LoVo (cell line): Measurements from ENCODE around the gene GCG.

Experiments used
- DNase-seq: peaks from one replicate; pipeline ENCODE4 v3.0.0-alpha.2; 2016; ENCODE audit warnings: low spot score

Gene GCG

DNA sequence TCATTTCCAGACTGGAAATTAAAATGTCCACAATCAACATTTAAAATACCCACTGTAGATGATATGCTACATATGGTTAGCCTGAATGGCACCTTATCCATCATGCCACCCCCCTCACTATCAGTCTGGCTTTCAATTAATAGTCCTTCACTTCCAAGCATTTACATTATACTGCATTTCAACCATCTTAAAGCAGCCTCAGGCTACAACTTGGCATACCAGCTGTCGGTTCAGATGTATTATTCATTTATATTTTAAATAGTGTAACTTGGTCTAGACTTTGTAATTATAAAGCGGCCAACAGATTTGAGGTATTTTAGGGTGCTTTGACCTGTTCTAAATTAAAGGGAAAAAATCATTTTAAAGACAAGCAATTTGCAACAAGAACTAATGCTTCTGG lies 2.6 kb downstream of the GCG start:
- DNase-seq = no peak

DNA sequence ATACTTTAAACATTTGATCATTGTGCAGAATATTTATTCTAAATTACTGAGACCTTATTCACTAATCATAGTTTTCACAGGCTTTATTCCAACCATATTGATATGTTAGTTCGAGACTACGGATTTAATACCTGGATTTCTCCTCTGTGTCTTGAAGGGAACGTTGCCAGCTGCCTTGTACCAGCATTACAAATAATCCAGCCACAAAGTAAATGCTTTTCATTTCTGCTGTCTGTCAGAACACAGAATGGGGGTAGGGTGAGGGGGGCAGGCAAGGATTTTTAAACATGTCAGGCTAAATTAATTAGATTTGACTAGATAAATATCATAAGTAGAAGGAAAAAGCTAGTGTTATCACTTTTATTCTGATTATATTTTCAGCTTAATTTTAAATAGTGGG lies 3.1 kb downstream of the GCG start:
- DNase-seq = no peak

DNA sequence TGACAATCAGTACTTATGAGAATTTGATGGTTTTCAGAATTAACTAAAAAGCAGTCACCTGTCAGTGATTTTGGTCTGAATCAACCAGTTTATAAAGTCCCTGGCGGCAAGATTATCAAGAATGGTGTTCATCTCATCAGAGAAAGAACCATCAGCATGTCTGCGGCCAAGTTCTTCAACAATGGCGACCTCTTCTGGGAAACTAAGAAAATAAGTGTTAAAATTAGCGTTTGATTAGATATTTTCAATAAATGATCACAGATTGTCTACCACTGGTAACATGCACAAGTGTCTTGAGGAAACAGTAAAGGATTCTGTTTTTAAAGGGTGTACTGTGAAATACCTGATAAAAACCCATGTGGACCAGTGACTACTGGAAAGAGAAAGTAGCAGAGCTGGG lies 8.1 kb downstream of the GCG start:
- DNase-seq = no peak

DNA sequence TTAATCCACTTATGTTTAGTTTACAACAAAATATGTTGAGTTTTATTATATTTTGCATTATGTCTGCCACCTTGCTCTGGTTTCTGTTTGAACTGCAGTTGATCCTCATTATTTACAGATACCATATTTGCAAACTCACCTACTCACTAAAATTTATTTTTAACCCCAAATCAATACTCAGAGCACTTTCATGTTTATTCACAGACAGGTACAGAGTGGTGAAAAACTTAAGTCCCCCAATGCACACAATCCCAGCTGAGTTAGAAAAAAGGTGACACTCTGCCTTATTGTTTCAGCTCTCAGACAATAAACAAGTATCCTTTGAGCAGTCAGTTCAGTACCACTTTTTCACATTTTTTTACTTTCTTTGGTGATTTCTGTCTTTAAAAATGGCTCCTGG lies 13.7 kb downstream of the GCG start:
- no peak for DNase-seq

DNA sequence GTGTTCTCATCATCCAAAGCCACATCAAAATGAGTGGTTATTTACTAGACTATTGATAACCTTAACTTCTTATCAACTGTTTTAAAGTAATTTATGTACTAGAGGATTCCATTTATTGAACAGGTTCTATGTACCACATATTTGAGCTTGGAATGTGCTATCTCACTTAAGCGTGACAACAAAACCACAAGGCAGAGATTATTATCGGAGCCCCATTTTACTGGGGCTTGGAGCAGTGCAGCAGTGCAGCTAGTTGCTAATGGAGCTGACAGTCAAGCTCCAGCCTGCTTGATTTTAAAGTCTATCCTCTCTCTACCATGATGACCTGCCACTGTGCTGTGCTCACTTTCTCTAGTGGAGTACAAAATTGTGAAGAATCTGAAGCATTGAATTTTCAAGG lies 24.6 kb downstream of the GCG start:
- no peak for DNase-seq

DNA sequence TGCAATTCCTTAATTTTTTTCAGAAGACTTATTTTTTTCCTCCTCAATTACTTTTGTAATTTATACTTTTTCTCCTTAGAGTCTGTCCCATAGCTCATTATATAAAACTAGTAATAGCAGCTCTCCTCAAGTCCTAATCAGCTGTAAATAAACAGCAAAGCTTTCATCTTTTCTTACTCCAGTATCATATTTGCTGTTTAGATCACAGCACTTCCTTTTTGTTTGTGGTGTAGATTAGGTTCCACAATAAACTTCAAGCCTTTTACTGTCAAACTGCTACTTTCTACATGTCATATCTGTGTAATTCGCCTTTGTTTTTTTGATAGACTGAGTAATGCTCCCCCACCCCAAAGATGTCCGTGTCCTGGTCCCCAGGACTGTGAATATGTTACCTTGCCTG lies 25.5 kb downstream of the GCG start:
- no peak for DNase-seq

DNA sequence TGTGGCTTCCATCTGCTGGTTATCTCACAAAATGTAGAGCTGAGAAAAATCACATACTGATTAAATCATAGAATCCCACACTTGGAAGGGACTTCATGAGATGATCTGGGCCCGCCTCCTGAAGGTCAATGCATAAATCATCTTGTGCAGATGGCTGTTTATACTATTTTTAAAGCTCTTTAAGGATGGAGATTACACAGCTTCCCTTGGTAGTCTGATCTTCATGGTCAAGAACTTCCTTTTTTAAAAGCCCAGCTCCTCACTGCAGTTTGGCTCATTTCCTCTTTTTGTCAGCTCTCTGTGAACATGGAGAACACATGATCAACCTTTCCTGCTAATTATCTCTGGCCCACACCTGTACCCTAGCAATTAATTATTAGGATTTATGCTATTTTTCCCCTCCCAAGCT lies 25.9 kb downstream of the GCG start:
- no peak for DNase-seq

DNA sequence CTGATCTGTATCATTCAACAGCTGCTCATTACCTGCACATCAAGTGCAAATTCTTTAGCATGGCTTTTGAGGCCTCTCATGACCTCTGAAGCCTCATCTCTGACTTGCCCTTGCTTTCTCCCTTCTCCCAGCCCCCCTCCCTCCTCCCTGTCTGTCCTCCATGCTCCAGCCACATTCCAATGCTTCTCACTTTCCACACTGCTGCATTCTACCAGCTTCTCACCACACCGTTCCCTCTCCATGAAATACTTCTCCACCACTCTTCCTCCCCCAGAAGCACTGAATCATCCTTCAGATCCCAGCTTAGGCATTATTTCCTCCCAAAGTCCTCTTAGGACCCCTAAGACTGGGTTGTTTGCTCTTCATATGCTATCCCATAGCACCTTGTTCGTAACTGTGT lies 26.9 kb downstream of the GCG start:
- no peak for DNase-seq

DNA sequence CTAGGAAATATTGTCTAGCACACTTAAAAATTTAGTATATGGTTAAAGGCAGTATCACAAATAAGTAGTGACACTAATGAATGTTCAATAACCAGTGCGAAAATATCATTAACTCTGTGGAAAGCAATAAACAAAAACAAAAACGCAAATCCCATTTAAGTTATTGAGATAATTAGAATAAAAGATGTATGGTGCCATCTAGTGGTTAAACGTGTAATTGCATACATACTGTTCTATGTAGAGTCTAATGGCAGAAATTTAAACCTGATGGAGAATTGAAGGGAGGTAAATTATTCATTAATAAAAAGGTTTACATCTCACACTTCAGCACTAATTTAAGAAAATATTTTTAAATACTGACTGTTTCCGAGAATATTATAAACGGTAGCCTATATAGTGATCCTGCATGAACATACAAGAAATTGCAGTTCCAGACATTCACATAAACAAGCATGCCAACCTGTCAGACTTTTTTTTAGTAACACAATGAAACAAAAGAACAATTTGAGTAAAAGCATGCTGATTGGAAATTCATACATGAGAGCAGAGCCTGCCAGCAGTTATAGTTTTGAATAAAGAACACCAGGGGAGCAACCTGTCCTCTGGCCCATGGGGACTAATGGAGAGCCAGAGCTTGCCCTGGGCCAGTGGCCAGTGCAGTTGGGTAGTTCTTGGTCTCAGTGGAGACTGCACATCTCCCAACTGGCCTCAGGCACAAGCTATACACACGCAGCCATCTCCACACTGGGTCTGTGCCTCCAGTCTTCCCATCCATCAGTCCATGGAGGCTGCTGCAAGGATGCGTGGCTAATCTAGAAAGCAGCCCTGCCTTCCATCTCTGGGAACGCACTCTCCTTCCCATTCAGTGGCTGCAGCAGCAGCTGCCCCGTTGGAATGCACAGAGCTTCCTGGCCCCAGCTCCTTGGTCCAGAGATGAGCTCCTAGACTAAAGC lies 28.0 kb downstream of the GCG start:
- DNase-seq = peak; percentile 76

DNA sequence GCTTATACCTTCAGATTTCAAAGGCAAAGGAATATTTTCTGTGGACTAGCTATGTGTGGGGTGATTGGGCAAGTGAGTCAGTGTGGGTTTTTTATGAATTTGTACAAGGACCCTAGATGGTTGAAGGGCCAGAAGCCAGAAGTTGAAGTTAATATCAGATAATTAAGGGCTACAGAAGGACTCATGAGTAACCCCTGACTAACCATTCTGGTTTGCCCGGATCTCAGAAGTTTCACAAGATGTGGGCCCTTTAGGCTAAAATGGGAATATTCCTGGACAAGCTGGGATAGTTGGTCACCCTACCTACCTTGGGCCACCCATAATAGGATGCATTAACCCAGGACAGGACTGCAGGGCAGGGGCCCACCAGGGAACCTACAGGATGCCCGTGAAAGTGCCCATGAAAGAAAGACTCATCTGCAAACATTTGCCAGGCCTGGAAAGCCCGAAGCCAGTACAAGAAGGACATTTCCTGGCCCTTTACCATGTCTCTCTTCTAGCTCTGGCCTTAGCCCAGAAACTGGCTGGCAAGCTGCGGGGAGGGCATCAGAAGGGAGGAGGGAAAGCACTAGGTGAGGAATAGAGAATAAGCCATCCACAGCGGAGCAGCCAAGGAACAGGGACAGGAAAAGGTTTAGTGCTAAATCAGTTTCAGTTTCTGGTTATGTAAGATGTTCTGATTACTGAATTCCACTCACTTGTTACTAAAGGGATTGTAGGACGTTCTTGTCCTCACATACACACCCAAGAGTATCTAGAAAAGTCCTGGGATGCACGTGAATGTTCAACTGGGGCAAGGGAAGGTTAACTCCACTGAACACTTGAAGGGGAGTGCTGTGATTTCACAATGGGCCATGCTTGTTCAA lies 33.6 kb downstream of the GCG start:
- DNase-seq = no peak

DNA sequence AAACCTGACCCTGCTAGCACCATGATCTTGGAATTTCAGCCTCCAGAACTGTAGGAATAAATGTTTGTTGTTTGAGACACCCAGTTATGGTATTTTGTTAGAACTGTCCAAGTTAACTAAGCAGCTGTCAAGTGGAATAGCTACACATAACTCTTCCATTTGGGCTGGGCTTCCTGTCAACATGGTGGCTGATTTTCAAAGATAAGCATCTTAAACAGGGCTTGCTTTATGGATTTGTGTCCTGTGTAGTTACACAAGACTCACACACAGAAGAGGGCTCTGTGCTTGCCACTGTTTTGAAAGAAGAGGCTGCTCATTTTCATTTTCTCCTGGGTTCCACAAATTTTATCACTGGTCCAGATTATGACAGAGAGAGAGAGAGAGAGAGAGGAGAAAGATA lies 35.7 kb downstream of the GCG start:
- DNase-seq = no peak

DNA sequence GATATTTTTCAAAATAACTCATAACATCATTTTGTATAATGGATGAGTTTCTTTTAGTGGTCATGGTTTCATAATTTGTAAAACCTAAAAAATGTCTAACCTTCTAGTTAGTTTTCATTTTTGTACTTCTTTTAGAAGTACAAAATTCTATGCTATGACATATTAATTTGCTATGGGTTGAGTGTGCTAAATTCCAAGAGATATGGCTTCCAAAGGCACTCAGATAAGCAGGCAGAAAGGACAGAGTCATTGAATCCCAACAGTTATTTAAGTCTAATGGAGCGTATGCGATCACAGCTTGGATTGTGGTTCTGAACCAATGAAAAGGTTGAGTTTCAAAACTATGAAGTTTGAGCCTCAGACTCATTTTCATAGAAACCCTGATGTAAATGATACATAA lies 37.0 kb downstream of the GCG start:
- no peak for DNase-seq

DNA sequence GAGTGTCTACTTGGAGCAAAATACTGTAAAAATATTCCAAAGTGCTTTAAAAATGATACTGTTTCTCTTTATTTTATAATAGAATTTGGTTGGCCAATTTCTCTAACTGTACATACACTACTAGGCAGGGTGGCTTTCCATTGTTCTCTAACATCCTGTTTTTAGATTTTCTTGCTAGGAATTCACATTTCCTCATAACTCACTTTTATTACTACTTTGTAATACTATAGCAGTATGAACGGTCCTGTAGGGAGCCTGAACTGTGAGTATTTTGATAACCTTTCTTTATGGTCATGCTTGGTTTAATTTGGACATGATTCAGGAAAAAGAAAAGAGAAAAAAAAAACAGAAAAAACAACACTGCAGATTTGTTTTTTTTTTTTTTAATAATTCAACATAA lies 37.8 kb downstream of the GCG start:
- DNase-seq = no peak

DNA sequence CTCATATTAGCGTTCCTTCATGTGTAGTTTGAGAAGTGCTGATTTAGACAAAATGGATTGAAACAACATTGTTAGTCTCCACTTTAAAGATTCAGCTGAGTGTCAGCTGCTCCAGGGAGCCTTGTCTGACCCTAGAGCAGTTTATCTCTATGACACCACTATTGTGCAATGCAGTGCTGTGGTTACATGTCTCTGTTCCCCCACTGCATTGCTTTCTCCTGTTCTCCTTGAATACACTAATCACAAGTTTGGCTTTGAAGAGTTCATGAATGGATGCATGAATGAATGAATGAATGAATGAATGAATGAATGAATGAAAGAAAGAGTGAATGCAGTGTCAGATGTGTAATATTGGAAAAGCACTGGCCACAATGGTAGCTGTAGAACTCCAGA lies 38.3 kb downstream of the GCG start:
- DNase-seq = no peak

DNA sequence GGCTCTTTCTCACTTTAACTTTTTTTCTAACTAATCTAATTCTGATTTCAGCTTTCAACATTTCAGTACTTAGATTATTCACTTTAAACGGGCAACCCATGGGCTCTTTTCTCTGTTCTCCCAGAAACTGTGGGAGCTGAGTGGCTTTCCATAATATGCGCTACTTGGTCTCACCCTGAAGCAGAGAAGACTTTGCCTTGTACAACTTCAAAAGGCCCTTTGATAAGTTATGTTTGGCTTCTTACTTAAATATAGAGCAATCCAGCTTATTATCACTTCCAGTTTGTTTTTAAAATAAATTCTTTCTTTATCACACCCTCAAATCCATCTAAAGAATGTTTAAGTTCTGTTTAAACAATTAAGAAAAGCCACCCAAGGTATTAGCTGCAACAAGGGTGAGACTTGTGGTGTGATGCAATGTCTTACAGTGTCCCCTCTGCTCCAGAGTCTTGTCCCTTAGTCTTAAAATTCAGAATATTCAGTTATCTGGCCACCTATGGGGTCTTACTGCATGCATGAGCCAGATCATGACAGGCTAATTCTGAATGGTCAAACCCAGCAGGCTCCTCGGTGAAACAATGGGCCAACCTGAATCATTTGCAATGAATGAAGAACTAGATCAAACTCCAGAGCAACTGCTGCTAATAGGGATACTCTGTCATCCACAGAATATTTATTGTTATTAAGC lies 38.8 kb downstream of the GCG start:
- DNase-seq = no peak

DNA sequence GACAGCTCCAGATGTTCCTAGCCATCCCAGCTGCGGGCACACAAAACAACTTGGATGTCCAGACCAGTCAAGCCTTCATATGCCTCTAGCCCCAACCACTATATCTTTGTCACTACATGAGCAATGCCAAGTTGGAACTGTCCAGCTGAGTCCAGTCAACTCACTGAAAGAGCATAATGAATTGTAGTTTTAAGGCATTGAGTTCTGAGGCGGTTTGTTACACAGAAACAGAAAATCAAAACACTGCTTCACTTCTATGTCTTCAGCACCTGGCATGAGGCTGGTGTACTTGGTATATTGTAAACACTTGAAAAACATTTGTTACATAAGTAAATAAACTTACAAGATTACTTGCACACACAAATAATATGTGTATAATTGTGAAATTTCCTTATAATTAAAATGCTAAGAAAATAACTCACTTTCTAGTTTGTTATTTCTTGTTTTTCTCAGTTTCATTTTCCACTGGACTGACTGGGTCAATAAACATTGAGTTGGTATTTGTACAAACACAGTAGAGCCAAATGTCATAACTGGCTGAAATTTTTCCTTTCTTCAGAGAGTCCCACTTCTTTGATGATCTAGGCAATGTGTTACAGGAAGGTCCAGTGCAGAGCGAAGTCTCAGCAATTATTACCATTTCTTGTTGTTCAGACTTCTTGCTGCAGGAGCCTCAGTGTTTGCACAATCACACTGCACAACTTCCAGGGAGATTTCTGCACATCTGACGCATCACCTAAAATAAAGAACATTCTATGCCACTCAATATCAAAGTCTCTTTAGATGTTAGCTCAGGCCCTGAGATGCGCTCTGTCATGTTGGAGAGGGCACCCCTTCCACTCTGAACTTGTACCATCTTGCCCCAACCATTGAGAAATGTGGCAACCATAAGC lies 39.8 kb downstream of the GCG start:
- DNase-seq = no peak

DNA sequence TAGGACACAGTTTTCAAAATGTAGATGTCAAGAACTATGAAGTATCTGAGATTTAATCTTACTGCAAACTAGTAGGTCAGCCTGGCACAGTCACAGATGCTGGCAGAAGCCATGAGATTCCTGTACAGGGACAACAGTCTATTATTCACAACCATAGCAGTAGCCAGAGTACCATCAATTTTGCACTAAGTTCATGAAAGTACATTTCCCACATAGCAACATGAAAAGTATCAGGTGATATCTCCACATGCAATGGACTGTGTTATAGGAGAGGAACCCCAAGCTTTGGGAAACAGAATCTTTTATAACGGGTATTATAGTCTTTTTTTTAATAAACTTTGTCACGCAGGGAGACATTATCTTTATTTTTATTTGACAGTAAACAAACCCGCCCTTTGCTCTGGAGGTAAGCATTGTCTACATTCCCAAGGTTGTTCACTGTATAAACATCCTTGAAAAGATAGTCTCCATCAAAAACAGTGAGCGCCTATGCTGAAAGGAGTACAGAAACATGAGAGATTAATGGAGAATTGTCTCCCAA lies 44.6 kb downstream of the GCG start:
- DNase-seq = no peak

DNA sequence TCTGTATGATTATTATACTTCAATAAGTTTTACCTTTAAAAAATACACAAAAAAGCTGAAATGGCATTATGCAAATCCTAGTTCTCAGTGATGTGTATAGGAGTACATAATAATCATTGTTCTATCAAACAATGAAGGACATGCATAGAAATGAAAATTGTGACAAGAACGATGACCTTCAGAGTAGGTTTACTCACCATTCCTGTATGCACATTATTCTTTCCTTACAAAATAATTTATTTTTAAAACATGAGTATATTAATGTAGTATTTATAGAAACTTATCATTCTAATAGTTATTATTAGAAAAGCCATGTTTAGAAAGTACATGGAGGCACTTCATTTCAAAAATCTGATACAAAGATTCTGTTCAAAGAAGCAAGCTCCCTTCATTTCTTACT lies 45.3 kb downstream of the GCG start:
- DNase-seq = no peak

DNA sequence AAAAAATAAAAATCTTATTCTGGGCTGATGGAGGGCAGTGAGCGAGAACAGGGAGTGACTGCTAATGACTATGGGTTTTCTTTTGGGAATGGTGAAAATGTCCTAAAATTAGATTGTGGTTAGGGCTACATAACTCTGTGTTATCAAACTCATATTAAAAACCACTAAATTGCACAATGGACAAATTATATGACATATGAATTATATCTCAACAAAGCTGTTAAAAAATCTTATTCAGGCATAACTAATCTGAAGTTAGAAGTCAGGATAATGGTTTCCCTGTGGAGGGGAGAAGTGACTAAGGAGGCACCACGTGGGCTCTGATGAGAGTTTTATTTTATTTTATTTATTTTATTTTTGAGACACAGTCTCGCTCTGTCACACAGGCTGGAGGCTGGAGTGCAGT lies 45.9 kb downstream of the GCG start:
- DNase-seq = no peak

DNA sequence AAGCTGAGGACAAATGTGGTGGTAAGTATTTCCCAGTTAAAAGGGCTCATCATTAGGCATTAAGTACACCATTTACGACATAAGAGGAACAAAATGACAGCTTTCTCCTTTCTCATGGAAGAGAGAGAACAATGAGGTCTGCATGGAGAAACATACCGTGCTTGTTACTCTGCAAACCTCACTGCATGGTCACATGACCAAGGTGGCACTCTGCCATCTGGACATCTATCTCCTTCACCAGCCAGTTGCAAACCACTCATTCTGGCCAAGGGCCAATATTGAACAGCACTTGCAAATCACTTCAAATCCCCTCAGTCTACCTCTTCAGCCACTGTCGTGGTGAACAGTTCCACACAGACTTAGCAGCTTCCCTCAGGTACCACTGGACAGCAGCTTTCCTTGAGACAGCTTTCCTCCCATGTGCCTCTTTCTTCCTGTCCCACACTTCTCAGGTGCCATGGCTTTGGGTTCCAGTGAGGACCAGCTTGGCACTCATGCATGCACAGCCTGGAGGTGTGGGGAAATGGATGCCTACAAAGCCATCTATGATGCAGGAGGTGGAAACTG lies 48.5 kb downstream of the GCG start:
- no peak for DNase-seq

DNA sequence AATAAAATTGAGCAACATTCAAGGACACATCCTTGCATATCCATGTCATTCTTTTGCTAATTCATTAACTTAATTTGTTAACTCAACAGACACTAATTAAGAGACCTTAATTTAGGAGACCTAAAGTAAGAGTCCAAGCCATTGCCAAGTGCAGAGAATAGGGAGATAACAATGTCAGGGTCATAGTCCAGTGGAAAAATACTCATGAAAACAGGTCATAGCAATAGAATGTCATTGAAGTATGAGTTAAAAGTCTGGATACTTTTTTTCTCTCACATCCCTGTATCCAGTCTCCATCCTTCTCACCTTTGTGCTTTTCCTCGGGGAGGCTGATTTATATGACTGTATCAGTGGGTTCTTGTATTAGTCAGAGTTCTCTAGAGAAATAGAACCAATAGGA lies 51.5 kb downstream of the GCG start:
- no peak for DNase-seq
